HG03571 (cell line): ENCODE results near the gene WDR90.
A peak's percentile ranks its signal among the peaks of the same experiment; 100 is the strongest.

Experiments used
- ATAC-seq: cut with Tn5 transposase; IDR thresholded peaks from one replicate; pipeline ENCODE4 v1.9.1; 2021; ENCODE audit not compliant: unreplicated experiment

Gene WDR90

DNA sequence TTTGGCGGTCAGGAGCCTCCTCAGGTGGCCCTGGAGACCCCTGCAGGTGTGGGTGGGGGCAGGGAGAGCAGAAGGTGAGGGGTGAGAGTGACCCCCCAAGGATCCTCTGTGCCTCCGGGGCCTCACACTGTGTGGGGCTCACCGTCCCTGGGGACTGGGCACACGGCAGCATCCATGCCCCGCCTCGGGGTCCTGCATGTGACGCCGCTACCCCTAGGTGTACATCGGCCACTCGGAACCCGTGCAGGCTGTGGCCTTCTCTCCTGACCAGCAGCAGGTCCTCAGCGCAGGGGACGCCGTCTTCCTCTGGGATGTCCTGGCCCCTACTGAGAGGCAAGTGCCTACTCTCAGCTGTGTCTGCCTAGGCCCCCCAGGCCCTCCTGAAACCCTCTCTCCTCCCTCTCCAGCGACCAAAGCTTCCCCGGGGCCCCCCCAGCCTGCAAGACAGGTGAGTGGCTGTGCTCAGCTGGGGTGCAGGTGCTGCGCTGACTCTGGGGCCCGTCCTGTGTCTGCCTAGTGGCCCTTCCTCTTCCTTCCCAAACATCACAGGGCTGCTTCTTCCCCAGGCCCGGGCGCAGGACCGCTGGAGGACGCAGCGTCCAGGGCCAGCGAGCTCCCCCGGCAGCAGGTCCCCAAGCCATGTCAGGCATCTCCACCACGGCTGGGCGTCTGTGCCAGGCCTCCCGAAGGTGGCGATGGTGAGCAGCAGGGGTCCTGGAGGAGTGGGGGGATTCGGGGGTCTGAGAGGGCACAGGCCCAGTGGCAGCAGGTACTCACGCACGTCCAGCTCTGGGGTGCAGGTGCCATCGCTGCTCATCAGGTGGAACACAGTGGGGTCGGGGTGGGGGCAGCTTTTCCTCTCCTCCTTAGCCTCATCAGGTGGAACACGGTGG lies 9.8 kb downstream of the WDR90 start:
- no peak for ATAC-seq

DNA sequence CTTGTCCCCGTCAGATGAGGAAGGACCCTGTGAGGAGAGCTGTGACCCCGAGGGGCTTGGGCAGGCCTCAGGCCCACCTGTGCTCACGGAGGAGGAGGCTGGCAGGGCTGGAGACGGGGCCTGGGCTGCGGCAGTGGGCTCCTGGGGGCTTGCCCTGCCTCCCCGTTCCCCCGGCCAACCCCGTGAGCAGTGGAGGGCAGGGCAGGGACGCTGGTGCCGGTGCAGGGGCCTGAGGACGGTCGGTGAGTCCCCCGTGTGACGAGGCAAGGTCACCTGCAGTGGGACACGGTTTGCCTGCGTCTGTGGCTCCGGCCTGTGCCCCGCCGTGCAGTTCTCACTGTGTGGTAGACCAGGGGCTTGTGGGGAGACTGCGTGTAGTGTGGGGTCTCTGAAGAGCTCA lies 10.5 kb downstream of the WDR90 start:
- ATAC-seq: no peak

DNA sequence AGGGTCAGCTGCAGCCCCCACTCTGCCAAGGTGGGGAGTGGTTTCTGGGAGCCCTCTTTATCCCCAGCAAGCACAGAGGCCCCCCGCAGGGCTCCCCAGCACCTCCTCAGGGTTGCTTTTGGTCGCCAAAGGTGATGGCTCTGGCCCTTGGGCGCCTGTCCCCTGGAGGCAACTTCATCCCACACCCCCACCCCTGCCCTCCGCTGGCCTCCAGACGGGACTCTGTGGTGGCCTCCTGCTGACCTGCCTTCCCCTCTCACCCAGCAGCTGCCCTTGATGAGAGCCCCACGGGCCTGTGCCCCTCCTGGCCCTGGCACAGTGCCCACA lies 10.9 kb downstream of the WDR90 start:
- no peak for ATAC-seq

DNA sequence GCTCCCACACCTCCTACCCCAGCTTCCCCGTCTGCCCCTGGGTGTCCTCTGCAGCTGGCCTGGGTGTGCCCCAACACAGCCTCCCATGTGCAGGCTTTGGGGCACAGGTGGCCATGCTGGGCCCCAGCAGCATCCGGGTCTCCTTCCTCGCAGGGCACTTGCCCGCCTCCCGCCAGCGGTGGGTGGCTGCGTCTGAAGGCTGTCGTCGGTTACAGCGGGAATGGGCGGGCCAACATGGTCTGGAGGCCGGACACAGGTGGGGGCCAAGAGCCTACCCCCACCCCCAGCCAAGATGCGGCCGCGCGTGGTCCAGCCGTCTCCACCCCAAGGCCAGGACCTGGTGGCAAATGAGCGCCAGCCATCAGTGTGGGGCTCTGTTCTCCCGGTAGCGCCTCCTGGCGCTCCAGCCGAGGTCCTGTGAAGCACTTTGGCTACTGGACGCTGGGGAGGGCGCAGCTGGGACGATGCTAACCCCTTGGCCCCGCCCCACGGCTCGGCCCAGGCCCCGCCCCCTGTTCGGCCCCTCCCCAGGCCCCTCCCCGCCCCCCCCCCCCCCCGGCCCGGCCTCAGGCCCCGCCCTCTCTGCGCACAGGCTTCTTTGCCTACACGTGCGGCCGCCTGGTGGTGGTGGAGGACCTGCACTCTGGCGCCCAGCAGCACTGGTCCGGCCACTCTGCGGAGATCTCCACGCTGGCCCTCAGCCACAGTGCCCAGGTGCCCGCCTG lies 11.5 kb downstream of the WDR90 start:
- peak; percentile 42 for ATAC-seq

DNA sequence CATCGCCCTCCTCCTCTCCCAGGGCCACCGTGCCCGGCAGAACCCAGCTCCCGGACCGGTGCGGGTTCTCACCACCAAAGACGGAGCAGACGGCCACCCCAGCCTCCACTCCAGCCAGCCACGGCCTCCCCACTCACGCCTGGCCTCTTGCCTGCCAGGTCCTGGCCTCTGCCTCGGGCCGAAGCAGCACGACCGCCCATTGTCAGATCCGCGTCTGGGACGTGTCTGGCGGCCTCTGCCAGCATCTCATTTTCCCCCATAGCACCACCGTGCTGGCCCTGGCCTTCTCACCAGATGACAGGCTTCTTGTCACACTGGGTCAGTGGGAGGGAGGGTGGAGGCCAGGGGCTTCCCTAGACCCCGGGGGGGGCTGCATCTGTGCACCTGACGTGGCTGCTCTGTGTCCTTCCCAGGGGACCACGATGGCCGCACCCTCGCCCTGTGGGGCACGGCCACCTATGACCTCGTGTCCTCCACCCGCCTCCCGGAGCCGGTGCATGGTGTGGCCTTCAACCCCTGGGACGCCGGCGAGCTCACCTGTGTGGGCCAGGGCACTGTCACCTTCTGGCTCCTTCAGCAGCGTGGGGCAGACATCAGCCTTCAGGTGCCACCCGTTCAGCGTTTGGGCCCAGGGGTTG lies 12.1 kb downstream of the WDR90 start:
- ATAC-seq: no peak

DNA sequence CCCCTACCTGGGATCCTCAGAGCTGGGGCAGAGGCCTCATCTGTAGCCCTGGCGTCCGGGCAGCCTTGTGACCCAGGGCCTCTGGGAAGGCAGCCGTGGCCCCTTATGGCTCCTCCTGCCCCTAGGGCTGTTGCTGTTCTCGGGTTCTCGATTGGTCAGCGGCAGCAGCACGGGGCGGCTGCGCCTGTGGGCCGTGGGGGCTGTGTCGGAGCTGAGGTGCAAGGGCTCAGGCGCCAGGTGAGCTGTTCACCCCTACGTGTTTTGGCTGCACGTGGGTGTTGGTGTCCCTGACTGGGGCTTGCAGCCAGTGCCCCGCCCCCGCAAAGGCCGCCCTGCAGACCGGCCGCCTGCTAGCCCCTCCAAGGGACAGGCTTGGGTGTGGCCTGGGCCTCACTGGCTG lies 12.9 kb downstream of the WDR90 start:
- no peak for ATAC-seq

DNA sequence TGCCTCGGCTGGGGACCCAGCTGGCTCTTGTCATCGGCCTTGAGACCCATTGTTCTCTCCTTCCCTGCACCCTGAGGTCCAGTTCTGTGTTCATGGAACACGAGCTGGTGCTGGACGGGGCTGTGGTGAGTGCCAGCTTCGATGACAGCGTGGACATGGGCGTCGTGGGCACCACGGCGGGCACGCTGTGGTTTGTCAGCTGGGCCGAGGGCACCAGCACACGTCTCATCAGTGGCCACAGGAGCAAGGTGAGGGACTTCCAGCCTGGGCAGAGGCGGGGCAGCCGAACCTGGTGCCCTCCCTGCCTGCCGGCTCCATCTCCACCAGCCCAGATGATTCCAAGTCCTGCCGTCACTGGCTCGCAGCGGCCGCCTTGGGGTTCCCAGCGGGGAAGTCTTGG lies 13.4 kb downstream of the WDR90 start:
- no peak for ATAC-seq

DNA sequence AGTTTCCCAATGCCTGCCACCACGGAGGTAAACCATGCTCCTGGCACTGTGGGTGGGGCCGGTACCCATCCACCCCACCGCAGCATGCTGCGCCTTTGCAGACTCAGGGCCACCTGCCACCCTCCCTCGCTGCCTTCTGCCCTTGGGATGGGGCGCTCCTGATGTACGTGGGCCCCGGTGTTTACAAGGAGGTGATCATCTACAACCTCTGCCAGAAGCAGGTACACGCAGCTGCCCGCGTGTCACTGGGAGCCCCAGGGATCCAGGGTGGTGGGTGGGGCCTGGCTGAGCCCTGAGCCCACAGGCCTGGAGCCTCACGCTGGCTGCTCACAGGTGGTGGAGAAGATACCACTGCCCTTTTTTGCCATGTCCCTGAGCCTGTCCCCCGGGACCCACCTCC lies 17.4 kb downstream of the WDR90 start:
- ATAC-seq: no peak

DNA sequence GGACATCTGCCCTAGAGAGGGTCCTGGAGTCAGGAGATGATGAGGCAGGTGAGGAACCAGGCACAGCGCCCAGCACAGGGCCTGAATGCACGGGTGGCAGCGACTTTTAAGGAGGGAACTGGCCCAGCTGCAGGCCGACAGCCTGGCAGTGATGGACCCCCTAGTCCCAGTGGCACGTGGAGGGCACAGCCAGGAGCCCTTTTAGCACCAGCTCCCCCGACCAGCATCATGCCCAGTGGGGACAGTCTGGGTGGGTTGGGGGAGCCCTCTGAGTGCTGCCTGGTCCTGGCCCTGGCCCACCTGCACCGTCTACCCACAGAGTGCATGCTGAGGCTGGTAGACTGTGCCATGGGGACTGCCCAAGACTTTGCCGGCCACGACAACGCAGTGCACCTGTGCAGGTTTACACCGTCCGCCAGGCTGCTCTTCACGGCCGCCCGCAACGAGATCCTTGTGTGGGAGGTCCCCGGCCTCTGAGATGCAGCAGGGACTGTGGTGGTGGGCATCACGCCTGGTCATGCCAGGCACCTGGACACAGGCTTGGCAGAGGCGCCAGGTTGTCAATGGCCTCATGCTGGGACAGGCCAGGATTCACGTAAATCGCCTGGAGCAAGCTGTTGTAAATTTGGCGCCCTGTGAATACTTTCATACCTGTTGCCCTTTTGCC lies 18.1 kb downstream of the WDR90 start:
- ATAC-seq: no peak

DNA sequence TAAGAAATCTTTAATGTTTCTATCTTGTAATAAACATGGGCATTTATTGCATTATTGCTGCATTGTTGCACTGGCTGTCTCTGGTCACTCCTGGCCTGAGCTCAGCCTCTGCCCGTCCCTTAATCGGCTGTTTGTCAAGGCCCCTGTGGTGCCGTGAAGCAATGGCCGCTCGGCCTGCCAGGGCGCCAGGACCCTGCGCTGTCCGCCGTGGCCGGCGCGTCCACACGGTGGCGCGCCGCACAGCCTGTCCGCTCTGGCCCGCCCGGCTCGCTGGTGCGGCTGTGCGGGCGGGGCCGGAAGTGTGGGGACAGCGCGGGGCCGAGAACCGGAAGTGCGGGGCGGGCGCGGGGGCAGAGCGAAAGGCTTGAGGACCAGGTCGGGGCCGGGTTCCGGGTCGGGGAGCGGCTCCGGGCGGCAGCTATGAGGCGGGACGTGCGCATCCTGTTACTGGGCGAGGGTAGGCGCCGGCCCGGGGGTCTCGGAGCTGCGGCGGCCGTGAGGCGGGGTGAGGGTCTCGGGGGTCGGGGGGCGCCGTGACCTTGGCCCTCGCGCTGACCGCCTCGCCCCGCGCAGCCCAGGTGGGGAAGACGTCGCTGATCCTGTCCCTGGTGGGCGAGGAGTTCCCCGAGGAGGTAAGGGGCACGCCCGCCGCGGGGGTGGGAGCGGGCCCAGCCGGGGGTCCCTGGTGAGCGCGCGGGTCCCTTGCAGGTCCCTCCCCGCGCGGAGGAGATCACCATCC lies 18.8 kb downstream of the WDR90 start, which contains the start of gene RHOT2:
Gene RHOT2 (plus strand): TSS at position 353 of the 739 bp plus-strand sequence. CDS start 68 bp downstream, at position 421.
- peak; percentile 76 for ATAC-seq

DNA sequence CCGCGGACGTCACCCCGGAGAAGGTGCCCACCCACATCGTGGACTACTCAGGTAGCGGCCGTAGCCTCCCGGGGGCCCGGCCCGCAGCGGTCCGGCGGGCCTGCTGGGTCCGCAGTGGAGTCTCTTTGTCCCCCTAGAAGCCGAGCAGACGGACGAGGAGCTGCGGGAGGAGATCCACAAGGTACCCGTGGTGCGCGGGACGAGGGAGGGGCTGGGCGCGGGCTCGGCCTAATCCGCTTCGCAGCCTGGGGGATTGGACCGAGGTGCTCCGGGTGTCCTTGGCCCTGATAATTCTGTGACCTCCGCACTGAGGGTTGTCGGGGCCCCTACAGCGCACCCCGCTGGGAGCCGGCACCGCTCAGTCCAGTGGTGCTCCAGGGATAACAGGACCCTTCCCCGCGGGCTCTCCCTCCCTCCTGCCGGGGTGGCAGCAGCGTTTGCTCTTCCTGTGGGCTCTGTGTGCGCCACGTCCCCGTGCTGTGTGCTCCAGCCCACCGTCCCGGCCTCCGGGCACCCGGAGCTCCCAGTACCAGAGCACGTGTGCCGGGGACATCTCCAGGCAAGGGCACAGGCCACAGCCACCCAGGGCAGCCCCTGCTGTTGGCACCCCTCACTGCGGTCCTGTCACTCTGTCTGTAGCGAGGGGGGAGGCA lies 19.5 kb downstream of the WDR90 start:
- ATAC-seq: no peak

DNA sequence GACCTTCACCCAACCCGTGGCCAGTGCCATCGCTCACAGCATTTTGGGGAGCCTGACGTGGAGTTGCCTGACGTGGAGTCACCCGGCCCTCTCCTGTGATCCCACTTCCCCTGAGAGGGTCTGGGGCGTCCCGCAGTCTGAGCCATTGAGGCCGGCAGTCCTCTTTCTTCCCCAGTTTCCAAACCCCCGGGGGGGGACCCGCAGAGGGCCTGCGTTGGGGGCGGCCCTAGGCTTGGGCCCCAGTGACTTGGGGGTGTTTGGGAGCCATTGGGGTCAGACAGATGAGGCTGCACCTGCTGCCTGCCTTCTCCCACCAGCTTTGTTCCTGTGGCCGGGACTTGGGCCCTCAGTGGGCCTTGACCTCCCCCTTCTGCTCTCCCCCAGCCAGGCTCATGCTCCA lies 20.5 kb downstream of the WDR90 start:
- no peak for ATAC-seq

DNA sequence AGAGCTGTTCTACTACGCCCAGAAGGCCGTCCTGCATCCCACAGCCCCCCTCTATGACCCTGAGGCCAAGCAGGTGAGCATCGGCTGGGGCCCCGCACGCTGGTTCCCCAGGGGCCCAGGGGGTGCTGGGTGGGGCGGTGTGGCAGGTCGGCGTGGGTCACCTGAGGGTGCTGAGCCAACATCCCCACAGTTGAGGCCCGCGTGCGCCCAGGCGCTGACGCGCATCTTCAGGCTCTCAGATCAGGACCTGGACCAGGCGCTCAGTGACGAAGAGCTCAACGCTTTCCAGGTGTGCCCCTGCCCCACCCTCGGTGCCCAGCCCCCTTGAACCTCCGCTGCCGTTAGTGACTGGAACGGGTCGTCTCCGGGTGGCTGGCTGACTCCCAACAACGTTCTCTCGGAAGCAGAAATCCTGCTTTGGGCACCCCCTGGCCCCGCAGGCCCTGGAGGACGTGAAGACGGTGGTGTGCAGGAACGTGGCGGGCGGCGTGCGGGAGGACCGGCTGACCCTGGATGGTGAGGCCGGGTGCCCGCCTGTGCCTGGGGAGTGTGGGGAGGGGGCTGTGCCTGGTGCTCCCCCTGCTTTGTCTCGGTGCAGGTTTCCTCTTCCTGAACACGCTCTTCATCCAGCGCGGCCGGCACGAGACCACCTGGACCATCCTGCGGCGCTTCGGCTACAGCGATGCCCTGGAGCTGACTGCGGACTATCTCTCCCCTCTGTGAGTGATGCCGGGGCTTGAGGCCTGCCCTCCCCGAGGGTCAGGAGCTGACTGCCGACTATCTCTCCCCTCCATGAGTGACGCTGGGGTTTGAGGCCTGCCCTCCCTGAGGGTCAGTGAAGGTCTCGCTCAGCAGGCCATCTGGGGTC lies 21.6 kb downstream of the WDR90 start:
- no peak for ATAC-seq

DNA sequence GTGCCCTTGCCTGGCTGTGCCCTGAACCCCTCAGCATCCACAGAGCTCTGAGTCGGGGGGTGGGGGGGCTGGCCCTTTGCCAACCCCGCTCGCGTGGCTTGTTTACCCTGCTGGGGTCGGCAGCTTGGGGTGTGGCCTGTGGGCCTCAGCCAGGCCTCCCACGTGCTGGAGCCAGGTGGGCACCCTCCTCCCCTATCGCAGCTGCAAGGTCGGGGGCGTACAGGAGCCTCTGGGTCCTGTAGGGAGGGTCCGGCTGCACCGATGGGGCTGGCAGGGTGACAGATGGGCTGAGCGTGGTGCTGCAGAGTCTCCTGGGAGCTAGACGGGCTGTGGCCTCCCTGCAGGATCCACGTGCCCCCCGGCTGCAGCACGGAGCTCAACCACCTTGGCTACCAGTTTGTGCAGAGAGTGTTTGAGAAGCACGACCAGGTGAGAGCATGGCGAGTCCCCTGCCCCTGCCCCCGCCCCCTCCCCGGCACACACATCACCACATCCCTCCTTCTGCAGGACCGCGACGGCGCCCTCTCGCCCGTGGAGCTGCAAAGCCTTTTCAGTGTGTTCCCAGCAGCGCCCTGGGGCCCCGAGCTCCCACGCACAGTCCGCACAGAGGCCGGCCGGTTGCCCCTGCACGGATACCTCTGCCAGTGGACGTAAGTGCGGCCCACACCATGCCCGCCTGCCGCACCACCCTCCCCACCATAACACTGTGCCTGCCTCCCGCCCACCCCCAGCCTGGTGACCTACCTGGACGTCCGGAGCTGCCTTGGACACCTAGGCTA lies 22.4 kb downstream of the WDR90 start:
- no peak for ATAC-seq

DNA sequence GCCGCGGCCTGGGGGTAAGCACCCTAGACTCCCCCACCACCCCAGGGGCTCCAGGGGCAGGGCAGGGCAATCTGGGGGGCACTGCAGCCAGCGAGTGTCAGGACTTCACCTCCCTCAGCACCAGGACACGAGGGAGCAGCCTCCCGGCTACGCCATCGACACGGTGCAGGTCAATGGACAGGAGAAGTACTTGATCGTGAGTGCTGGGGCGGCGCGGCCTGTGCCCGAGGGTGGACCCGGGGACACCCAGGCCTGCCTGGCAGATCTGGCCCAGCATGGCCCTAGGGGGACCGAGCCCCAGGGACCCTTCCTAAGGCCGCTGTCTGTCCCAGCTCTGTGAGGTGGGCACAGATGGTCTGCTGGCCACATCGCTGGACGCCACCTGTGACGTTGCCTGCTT lies 23.2 kb downstream of the WDR90 start:
- no peak for ATAC-seq

DNA sequence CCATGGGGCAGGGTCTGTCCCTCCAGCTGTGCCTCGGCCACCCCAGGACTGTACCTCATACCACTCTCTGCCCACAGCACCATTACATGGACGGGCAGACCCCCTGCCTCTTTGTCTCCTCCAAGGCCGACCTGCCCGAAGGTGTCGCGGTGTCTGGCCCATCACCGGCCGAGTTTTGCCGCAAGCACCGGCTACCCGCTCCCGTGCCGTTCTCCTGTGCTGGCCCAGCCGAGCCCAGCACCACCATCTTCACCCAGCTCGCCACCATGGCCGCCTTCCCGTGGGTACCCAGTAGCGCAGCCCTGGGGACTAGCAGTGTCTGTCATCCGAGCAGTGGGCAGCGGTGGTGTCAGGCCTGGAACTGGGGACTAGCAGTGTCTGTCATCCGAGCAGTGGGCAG lies 23.7 kb downstream of the WDR90 start:
- no peak for ATAC-seq

DNA sequence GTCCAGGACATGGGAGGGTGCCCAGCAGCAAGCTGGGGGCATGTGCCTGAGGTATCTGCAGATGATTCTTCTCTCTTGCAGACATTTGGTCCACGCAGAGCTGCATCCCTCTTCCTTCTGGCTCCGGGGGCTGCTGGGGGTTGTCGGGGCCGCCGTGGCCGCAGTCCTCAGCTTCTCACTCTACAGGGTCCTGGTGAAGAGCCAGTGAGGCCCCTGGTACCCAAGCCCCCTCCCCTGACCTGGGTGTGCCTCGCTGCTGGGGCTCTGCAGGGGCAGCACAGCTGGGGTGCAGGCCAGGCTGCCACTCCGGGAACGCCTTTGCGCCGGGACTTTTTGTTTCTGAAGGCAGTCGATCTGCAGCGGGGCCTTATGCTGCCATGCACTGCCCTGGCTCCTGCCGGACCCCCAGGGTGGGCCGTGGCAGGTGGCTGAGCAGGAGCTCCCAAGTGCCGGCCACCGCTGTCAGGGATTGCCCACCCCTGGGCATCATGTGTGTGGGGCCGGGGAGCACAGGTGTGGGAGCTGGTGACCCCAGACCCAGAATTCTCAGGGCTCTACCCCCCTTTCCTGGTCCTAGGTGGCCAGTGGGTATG lies 24.3 kb downstream of the WDR90 start:
- ATAC-seq: no peak

DNA sequence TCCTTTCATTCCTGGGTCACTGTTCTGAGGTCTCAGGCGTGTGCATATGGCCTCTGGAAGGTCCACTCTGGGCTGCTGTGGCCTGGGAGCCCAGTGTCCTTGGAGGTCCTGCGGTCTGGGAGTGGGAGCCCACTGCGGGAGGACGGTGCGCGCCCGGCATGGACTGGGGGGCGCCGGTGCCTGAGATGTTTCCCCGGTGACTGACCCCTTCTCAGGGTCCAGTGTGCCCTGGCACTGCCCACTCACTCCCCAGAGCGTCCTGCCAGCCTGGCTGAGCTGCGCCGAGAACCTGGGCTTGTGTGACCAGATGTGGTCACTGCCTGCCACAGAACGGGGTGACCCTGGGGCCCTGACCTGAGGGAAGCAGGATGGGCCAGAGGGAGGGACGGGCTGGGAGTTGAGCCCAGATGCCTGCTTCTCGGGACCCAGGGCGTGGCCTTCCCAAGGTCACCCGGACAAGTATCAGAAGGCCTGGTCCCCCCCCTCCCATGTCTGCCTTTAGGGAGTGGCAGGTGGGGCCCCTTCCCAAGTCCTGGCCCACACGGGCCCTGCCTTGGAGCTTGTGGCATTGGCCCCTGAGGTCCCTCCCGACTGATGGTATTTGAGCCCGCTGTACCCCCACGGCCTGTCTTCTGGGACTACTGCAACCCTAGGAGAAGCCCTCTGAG lies 25.2 kb downstream of the WDR90 start:
- ATAC-seq: no peak
